ENCODE results near the gene ABTB2.

ABTB2 gene

DNA sequence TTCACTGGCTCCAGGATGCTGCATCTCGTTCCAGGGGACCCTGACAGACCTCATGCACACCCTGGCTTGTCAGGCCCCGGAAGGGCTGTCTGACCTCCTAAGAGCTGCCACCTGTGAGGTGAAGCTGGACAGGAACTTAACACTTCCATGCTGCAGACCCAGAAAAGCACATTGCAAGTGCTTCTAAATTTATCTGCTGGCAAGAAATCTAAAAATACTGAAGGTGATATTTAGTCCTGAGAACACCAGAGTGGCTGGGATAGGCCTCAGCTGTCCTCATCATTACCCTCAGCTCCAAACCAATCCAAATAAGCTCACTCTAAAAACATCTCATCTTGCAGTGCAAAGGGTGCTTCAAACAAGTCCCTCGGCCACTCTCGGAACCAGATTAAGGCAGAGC lies 46.7 kb downstream of the ABTB2 start:
- DNase-seq = no peak

DNA sequence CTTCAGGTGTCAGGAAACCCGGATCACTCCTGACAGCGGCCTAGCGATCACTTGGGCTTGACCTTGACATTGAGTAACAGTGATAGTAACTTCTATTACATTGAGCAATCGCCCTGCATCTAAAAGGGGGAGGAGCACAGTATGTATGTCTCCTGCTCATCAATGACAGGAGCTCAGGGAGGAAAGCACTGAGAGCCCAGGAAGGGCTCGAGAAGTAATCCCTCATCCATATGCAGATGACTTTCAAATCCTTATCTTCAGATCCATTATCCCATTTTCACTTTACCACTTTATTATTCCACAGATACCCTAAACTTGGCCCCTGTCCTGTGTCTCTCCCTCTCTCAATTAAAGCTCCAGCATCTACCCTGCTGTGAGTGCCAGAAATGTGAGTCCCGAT lies 47.8 kb downstream of the ABTB2 start:
- no peak for DNase-seq

DNA sequence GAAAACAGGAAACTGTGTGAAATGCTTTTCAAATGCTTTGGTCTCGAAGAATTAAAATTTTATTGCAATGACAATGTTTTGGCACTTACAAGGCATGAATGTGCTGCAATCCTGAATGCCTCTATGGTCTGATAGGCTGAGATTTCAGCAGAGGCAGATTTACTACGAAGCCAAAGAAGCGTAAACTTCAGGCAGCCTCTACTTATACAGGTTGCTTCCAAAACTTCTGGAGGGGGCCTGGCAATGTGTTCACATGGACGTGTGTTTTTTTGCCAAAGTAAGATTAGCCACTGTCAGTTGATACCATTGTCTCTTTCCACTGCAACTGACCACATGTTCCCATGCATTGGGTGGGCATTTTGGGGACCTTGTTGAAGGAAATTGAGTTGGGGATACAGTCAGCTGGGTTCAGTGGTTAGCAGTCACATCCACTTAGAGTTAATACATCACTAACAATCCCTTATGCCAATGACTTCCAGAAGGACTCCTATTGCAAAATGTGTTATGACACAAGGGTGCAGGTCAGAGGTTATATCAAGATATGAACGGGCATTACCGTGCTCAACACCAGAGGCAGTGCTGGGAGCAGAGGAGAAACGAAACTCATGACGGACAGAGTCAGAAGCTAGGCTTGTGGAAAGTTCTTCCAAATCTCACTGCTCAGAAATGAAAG lies 48.8 kb downstream of the ABTB2 start:
- DNase-seq = no peak

DNA sequence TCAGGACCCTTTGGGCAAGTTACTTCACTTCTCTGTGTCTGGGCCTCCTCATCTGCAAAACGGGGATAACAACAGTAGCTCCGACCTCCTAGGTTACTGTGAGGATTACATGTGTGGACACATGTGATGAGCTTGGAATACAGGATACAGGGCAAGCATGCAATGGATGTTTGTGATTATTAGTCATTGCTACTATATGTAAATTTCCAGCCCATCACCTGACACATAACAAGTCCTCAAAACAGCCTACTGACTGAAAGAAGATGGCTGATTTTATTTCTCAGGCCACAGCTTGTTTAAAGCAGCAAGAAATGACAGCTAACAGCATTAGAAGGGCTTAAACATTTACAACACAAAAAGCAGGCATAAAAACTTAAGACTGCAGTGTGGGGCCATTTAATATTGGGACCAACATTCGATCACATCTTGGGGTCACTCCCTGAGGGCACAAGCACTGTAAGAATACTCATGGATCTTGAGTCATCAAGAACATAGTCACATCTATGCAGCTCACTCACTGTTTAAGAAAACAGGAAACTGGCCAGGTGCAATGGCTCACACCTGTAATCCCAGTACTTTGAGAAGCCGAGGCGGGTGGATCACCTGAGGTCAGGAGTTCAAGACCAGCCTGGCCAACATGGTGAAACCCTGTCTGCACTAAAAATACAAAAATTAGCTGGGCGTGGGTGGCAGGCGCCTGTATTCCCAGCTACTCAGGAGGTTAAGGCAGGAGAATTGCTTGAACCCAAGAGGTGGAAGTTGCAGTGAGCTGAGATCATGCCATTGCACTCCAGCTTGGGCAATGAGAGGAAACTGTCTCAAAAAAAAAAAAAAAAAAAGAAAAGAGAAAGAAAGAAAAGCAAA lies 49.5 kb downstream of the ABTB2 start:
- DNase-seq = no peak

DNA sequence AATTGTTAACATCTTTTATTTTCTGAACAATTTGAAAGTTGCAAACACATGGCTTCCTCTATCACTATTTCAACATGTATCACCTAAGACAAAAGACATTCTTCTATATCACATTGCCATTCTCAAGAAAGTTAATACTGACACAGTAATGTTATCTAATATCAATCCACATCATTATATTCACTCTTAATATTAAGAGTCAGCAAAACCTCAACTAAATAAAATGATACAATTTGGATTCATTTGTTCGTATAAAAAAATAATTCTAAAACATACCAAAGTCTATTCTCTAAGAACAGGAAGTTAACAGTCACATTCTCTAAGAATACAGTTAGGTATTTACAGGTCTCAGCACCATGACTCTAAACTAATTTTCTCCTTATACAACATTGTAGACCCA lies 52.0 kb downstream of the ABTB2 start:
- DNase-seq = no peak

DNA sequence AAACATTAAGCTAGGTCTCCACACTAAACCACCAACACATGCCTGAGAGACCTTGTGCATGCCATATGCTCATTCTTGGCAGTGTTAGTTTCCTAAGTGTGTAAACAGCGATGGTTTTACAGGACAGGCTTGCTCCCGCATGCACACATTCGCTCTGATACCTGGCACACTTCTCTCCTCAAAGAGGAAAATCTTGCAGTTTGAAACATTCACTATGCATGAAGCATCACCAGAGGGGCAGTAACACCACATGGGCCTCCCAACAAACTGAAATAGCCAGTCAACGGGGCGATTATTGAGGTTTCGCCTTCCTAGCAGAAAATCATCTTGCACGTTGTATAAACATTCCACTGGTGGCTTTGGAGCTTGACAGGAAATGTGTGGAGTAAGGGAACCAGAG lies 52.6 kb downstream of the ABTB2 start:
- DNase-seq = no peak

GRCh38 chr11:34303028-34303570 lies 54.7 kb downstream of the ABTB2 start:
- DNase-seq = no peak

GRCh38 chr11:34302046-34302921 lies 55.5 kb downstream of the ABTB2 start:
- no peak for DNase-seq

DNA sequence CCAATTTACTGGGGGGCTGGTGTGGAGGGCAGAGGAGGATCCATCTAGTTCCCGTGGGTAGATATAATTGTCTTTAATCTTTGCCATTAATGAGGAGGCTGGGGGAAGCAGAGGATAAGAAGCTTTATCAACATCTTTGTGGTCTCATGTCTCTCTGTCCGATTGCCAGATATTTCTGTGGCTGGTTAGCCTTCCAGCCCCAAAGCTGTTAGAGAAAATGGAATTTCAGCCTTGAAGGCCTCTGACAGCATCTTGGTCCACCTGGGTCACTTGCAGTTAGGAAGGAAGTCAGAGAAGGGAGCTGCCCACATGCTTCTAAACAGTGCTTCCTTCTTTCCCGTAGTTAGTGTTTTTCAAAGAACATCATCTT lies 56.9 kb downstream of the ABTB2 start:
- DNase-seq = no peak

GRCh38 chr11:34300026-34300925 lies 57.5 kb downstream of the ABTB2 start:
- no peak for DNase-seq

GRCh38 chr11:34299284-34299972 lies 58.4 kb downstream of the ABTB2 start:
- no peak for DNase-seq

GRCh38 chr11:34298871-34299270 lies 58.9 kb downstream of the ABTB2 start:
- no peak for DNase-seq

DNA sequence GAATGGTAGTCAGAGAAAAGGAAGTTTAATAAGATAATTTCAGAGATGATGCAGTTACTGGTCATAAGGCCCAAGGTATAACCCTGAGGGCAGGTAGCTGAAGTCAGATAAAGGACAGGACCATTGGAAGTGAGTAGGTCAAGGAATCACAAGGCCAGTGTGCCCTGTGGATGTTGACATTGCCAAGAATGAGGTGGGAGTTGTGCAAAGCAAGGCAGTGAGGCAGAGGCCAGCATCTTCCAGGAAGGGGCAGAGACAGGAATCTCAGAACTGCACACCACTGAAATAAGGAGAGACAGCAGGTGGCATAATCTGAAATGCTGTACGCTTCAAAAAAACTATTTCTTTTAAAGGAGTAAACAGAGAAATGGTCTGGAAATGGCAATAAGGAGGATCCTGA lies 61.4 kb downstream of the ABTB2 start:
- DNase-seq = no peak

DNA sequence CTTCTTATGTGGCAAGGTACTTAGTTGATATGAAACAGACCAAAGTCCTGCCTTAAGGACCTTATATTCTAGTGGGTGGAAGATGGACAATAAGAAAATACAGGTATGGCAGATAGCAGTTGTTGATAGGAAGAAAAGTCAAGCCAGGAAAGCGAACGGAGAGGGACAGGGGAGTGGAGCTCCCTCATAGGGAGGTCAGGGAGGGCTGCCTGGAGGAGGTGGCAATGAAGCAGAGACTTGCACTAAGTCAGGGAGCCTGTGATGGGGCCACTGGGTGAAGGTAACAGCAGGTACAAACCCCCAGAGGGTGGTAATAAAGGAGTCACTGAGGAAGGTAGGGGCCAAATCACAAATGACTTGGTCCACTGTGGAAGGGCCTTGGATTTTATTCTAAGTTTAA lies 65.3 kb downstream of the ABTB2 start:
- DNase-seq = no peak

DNA sequence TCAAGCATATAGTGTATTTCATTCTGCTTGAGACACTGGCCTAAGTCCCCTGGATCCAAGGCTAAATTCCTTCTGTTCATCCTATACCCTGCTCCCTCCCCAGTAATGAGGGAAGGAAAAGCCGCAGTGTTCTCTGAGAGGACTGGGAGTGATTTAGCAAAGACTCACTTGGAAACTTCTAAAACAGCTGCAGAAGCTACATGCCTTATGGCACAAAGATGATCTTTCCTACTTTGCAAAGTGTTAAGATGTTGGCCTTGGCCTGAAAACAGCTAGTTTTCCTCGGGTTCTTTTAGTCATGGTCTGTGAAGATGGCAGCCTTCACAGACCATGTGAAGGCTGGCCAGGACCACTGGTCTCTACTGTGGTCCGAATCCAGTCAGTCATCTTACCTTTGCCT lies 65.7 kb downstream of the ABTB2 start:
- no peak for DNase-seq

- DNase-seq = no peak
Observed at GRCh38 chr11:34290926-34291325, 66.9 kb downstream of the ABTB2 start.

- no peak for DNase-seq
Observed at GRCh38 chr11:34288492-34288891, 69.3 kb downstream of the ABTB2 start.

DNA sequence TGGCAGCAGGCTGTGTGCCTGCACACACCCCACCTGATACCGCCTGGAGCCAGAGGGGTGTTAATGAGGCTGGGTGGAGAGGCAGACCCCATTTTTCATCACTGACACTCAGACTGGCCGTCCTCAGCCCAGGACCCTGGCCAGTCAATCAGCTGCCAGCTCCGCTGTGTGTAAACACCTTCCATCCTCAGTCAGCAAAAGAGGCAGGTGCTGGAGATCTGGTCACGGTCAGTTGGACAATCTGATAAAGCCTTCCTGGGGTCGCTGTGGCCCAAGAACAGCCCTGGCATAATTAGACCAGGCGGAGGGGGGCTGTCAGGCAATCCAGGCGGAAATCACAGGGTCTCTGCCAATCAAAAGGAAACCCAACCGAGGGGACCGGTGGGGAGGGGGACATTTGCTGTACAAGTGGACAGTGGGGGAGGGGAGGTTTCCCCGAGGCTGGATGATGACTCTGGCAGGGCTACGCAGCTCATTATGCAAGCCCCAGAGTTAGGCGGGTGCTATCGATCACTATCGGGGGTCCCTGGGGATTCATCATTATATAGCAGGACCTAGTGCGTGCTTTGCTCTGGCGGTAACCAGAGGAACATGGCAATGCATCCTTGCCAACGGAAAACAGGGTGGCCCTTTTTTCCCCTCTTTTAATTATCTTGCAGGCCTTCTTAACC lies 72.9 kb downstream of the ABTB2 start:
- no peak for DNase-seq

DNA sequence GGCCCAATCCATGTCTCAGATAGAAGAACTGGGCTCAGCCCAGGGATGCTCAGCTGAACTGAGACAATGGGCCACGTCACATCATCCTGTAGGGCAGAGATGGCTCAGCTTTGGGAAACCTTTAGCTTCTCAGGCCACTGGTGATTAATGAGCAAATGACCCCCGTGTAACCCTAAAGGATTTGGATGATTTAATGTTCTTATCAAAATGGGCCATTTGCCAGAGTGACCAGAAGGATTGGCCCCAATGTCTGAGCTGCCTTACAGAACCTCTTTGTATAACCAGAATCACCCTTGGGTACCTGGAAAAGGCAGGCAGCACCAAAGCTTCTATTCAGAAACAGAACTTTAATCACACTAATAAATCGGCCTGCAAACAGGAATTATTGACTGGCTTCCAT lies 73.7 kb downstream of the ABTB2 start:
- no peak for DNase-seq

DNA sequence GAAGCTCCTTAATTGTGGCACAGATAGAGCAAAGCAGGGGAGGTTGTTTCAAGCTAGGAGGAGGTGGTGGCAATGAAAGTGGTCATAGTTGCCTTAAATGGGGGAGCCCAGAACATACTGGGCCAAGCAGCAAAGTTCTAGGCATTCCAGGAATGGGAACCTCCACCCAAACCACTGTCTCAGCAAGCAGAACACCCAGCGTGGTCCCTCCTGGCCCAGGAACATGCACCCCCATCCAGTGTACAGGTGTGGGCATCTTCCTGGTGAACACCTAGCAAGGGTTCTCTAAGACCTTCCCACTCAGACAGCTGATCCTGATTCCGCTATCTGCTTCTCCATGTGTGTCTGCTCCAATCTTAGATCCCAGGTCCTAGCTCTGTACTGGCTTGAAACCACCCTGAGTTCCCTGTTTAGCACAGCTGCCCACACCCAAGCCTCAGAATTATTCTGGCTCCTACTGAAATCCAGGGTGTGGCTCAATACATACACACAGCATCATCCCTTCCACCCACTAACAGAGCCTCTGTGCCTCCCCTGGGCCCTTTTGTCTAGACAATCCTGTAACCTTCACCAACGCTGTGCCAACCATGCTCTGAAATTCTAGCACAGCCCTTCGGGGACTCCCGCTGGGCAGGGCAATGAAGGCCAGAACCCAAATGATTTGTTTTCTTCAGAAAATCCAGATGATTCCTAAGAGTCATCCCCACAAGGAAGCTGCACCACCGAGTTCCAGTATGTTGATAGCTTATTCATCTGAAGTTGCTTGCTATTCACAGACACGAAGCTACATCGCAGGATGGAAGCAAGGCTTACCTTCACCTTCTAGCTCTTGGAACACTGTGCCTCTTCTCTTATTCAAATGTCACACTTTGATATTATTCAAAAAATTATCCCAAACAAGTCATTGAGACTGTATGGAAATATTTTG lies 76.6 kb downstream of the ABTB2 start:
- DNase-seq = no peak
